ENCODE results near the gene NOS2. TPM values are rescaled to one million over a fixed set of nuclear protein-coding genes. Genes with fewer than 3 reads are reported as not detected.

NOS2 gene
- total RNA-seq, 1 experiment from 2014 or later = 1.4 TPM

DNA sequence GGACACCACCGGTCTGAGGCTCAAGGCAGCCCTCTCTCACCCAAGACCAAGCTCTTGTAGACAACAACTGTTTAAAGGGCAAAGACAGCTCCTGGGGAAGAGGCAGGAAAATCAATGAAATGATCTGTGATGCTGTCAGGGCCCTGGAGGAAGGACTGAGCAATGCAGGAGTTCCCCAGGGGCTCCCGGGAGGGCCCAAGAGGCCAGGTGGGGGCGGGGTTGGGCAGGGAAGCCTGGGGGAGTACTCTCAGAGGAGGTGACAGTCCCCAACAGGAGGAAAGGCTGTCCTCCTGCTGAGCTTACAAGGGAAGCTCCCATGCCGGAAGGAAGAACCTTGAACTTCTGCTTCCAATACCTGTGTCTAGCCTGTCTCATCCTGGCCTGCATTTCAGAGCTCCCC, 8.3 kb upstream of the NOS2 start:
- ChIA-PET CTCF (interaction anchor here (0.5 to 14.5 kb wide), 13 partner anchors 9 to 400 kb away, joined by 3 to 480 read pairs (median 4); partner anchors contain the start of gene LYRM9), POLR2A (no interaction called here)
- DNase-seq (ENCODE audit: low spot score) (no peak), ATAC-seq (no peak)
- no peaks in the 10 kb centered on the region for H3K27me3 Mint-ChIP-seq (ENCODE audit: low read depth)
- no peak overlapping the region for H3K4me3 Mint-ChIP-seq
- peaks cover 30% of the 10 kb centered on the region for H3K4me1 Mint-ChIP-seq
- no peak overlapping the region for H3K27ac Mint-ChIP-seq
- H3K9me3 Mint-ChIP-seq = peaks cover 13% of the 10 kb centered on the region
- peaks cover 5% of the 10 kb centered on the region for H3K36me3 Mint-ChIP-seq
- TF ChIP-seq SMAD4 (CRISPR knock-in tag; IDR thresholded peaks at IDR 0.05) = no peak
- no peak for TF ChIP-seq ZNF423 (CRISPR knock-in tag; IDR thresholded peaks at IDR 0.05)
- no peak for TF ChIP-seq ZNF396 (CRISPR knock-in tag; IDR thresholded peaks at IDR 0.05; ENCODE audit: borderline replicate concordance)
- TF ChIP-seq ZNF671 (CRISPR knock-in tag; IDR thresholded peaks at IDR 0.05) = no peak
- TF ChIP-seq ZNF138 (CRISPR knock-in tag; conservative IDR thresholded peaks at IDR 0.05) = no peak
- TF ChIP-seq NFYB (CRISPR knock-in tag; conservative IDR thresholded peaks at IDR 0.05; ENCODE audit: low read depth) = no peak
- no peak for TF ChIP-seq ETV6 (CRISPR knock-in tag; IDR thresholded peaks at IDR 0.05)
- TF ChIP-seq HMGA2 (CRISPR knock-in tag; IDR thresholded peaks at IDR 0.05) = no peak
- no peak for TF ChIP-seq ZNF232 (CRISPR knock-in tag; IDR thresholded peaks at IDR 0.05)

DNA sequence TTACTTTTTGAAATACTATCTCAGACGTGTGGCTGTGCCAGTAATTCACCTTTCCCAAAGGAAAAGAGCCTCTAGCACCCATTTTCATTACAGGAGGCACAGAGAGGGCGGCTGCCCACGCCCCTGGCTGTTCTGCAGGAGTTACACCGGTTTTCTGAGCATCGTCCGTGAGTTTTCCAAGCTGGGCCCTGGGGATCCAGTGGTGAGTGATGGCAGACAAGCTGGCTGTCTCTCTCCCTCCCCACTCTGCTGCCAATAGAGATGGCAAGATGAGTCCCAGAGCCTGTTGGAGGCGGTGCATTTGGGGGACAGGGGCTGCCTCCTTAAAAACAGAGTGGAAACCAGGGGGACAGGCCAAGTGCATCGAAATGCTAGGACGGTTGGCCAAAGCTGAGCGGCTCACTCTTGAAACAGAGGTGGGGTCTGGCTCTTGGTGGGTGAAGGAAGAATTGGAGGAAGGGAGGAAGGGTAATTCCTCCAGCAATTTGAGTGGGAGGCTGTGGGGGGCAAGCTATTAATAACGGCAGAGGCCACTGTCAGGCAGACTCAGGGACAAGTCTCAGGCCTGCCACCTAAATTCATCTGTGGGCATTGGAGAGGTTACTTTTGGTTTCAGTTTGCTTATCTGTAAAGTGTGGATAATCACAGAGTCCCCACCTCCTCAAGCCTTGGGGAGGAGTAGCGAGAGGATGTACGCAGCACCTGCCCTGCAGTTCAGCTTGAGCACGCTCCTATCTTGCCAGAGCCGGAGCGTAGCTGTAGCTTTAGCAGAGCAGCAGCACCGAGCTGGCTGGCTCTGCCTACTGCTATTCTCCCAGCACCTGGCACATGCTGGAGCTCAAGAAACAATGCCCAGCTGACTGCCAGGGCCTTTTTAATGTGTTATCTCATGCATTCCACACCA, 7.5 kb upstream of the NOS2 start:
- ChIA-PET POLR2A (no interaction called here), CTCF (interaction anchor here (0.5 to 14.5 kb wide), 14 partner anchors 9 to 423 kb away, joined by 3 to 480 read pairs (median 4); partner anchors contain the start of gene LYRM9)
- Mint-ChIP-seq H3K27me3 (ENCODE audit: low read depth) (no peaks in the 10 kb centered on the region), H3K27ac (no peak overlapping the region), H3K9me3 (peaks cover 13% of the 10 kb centered on the region), H3K4me3 (no peak overlapping the region), H3K4me1 (peaks cover 30% of the 10 kb centered on the region), H3K36me3 (peaks cover 5% of the 10 kb centered on the region)
- no peak for DNase-seq (ENCODE audit: low spot score)
- TF ChIP-seq ZNF423 (CRISPR knock-in tag; IDR thresholded peaks at IDR 0.05) (no peak), CREB1 (CRISPR knock-in tag; IDR thresholded peaks at IDR 0.05) (no peak), ETV6 (CRISPR knock-in tag; IDR thresholded peaks at IDR 0.05) (no peak), ZNF671 (CRISPR knock-in tag; IDR thresholded peaks at IDR 0.05) (no peak), ZNF121 (CRISPR knock-in tag; IDR thresholded peaks at IDR 0.05) (no peak)
- TF ChIP-seq, protein P1, sequence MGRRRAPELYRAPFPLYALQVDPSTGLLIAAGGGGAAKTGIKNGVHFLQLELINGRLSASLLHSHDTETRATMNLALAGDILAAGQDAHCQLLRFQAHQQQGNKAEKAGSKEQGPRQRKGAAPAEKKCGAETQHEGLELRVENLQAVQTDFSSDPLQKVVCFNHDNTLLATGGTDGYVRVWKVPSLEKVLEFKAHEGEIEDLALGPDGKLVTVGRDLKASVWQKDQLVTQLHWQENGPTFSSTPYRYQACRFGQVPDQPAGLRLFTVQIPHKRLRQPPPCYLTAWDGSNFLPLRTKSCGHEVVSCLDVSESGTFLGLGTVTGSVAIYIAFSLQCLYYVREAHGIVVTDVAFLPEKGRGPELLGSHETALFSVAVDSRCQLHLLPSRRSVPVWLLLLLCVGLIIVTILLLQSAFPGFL (CRISPR knock-in tag; IDR thresholded peaks at IDR 0.05; ENCODE audit: borderline replicate concordance) = no peak
- ATAC-seq = no peak

DNA sequence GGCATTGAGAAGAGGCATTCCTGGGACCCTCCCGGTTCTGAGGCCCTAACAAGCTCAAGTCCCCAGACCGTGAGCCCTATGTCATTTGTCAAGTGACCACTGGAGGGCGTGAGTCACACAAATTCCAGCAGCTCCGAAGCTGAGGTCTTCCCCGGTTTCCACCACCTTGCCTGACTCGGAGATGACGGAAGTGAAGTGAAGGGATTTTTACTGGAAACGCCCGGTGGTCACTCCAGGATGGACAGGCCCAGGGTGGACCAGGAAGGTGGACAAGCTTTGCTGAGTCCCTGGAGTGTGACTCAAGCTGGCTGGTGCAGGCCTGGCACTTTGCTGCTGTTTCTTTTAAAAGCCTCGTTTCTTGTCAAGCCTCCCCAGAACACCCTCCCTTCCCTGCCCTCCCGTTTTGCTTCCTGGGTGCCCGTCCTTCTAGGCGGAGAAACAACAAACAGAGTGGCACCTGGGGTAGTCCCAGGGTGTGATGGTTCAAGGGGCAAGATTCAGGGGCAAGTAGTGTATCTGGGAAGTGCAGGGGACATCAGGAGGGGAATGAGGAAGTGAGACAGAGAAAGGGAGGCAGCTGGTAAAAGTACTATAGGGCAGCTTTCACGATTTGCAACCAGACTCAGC, 5.3 kb upstream of the NOS2 start:
- H3K36me3 Mint-ChIP-seq = peaks cover 5% of the 10 kb centered on the region
- peak; percentile 89 for ATAC-seq
- H3K27me3 Mint-ChIP-seq (ENCODE audit: low read depth) = no peaks in the 10 kb centered on the region
- peak; percentile 91 for DNase-seq (ENCODE audit: low spot score)
- no peak overlapping the region for H3K27ac Mint-ChIP-seq
- ChIA-PET POLR2A (interaction anchor here (0.6 to 1.0 kb wide), 4 partner anchors 52 to 92 kb away, joined by 3 to 8 read pairs (median 4); no protein-coding TSS in a partner anchor), CTCF (interaction anchor here (0.6 to 14.5 kb wide), 48 partner anchors 9 to 541 kb away, joined by 3 to 480 read pairs (median 5); partner anchors contain the start of gene LYRM9)
- H3K9me3 Mint-ChIP-seq = peaks cover 13% of the 10 kb centered on the region
- peak overlapping the region; percentile 51 for H3K4me3 Mint-ChIP-seq
- peaks cover 23% of the 10 kb centered on the region for H3K4me1 Mint-ChIP-seq
- TF ChIP-seq ELF4 (CRISPR knock-in tag; IDR thresholded peaks at IDR 0.05; ENCODE audit: low read depth) = no peak
- TF ChIP-seq, protein P2, sequence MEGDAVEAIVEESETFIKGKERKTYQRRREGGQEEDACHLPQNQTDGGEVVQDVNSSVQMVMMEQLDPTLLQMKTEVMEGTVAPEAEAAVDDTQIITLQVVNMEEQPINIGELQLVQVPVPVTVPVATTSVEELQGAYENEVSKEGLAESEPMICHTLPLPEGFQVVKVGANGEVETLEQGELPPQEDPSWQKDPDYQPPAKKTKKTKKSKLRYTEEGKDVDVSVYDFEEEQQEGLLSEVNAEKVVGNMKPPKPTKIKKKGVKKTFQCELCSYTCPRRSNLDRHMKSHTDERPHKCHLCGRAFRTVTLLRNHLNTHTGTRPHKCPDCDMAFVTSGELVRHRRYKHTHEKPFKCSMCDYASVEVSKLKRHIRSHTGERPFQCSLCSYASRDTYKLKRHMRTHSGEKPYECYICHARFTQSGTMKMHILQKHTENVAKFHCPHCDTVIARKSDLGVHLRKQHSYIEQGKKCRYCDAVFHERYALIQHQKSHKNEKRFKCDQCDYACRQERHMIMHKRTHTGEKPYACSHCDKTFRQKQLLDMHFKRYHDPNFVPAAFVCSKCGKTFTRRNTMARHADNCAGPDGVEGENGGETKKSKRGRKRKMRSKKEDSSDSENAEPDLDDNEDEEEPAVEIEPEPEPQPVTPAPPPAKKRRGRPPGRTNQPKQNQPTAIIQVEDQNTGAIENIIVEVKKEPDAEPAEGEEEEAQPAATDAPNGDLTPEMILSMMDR (IDR thresholded peaks at IDR 0.05) = peak; percentile 74
- TF ChIP-seq, protein P3, sequence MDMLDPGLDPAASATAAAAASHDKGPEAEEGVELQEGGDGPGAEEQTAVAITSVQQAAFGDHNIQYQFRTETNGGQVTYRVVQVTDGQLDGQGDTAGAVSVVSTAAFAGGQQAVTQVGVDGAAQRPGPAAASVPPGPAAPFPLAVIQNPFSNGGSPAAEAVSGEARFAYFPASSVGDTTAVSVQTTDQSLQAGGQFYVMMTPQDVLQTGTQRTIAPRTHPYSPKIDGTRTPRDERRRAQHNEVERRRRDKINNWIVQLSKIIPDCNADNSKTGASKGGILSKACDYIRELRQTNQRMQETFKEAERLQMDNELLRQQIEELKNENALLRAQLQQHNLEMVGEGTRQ (CRISPR knock-in tag; IDR thresholded peaks at IDR 0.05) = no peak

Measured in WTC11 (cell line).